ENCODE measurements around the gene MRTFA.
"Not testable (repeated sequence)": the region's sequence is repeated elsewhere in the genome, so short reads cannot be mapped to it uniquely, and the experiment has no call there.

Gene MRTFA

DNA sequence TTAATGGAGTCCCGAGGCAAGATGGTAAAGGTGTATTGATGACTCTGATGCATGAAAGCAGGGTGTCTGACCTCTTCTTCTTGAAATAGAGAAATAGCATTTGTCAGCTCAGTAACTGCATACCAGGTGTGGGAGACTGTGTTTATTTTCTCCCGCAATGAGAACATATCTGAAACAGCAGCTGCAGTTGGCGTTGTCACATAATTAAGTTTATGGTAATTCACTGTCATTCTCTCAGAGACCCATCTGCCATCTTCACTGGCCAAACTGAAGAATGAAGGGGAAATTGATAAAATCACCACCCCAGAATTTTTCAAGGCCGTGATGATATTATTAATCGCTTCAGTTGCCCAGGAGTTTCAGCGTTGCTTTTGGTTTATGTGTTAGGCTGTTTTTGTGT, 22.6 kb upstream of the MRTFA start:
- H3K9me3 ChIP-seq = no peaks in the 10 kb centered on the region
- H3K4me3 ChIP-seq = no peak overlapping the region
- no peak overlapping the region for H3K27ac ChIP-seq
- peaks cover 21% of the 10 kb centered on the region for H3K4me1 ChIP-seq
- H3K9ac ChIP-seq = no peak overlapping the region
- H4K20me1 ChIP-seq = no peaks in the 10 kb centered on the region
- H3K4me2 ChIP-seq = no peak overlapping the region
- no peaks in the 10 kb centered on the region for H3K27me3 ChIP-seq
- no peak for TF ChIP-seq Cebpa-rat (IDR thresholded peaks at IDR 0.05)
- H3K36me3 ChIP-seq = no peaks in the 10 kb centered on the region

DNA sequence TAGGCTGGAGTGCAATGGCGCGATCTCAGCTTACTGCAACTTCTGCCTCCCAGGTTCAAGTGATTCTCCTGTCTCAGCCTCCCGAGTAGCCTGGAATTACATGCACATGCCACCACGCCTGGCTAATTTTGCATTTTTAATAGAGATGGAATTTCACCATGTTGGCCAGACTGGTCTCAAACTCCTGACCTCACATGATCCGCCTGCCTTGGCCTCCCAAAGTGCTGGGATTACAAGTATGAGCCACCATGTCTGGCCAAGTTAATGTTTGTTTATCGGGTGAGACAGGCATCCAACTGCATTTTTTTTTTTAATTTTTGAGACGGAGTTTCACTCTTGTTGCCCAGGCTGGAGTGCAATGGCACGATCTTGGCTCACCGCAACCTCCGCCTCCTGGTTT, 20.1 kb upstream of the MRTFA start:
- peaks cover 30% of the 10 kb centered on the region for H3K4me1 ChIP-seq
- not testable (repeated sequence) for H3K9ac ChIP-seq, H4K20me1 ChIP-seq, H3K27ac ChIP-seq, H3K27me3 ChIP-seq, H3K4me3 ChIP-seq, H3K4me2 ChIP-seq, H3K9me3 ChIP-seq, H3K36me3 ChIP-seq

DNA sequence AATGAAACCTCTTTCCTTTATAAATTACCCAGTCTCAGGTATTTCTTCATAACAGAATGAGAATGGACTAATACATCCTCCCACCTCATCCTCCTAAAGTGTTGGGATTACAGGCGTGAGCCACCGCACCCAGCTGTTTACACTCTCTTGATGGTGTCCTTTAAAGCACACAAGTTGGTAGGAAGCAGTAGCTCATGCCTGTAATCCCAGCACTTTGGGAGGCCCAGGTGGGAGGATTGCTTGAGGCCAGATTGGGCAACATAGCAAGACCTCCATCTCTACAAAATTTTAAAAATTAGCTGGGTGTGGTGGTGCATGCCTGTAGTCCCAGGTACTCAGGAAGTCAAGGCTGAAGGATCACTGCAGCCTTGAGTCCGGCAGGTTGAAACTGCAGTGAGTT, 19.4 kb upstream of the MRTFA start:
- H3K27ac ChIP-seq, H3K27me3 ChIP-seq, H3K9ac ChIP-seq, H4K20me1 ChIP-seq, H3K36me3 ChIP-seq, H3K4me2 ChIP-seq, H3K4me3 ChIP-seq, H3K9me3 ChIP-seq: not testable (repeated sequence)
- peaks cover 22% of the 10 kb centered on the region for H3K4me1 ChIP-seq

DNA sequence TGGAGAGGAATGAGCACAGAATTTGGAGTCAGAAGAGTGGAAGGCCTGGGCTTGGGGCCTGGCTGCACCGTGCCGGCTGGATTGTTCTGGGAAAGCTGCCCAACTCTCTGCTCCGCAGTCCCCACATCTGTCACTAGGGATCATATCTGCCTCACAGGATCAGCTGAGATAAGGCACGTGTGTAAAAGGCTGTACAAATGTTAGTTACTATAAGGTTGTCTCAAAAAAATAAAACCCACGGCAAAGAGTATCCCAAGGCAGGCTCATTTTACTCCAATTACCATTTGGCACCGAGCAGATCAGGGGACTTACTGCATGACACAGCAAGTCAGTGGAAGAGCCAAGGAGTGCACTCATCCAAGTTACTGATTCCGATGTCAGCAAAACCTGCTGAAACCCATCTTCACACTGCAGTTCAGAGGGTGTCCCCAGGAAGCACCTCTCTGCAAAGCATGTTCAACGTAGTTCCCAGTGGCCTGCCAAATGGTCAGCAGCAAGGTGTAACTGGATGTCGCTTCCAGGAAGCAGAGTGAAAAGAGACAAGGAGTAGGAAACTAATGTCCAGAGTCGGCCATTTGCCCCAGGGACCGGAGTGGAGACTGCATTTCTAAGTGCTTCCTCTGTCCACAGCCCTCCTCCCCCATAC, 18.1 kb upstream of the MRTFA start:
- peak overlapping the region; percentile 12; the same call in 1 of the 2 replicates for H3K9ac ChIP-seq
- H3K4me2 ChIP-seq = peak overlapping the region; percentile 56
- H4K20me1 ChIP-seq = no peaks in the 10 kb centered on the region
- no peaks in the 10 kb centered on the region for H3K9me3 ChIP-seq
- no peaks in the 10 kb centered on the region for H3K27me3 ChIP-seq
- no peaks in the 10 kb centered on the region for H3K36me3 ChIP-seq
- H3K4me1 ChIP-seq = peaks cover 19% of the 10 kb centered on the region
- no peak for TF ChIP-seq Cebpa-rat (IDR thresholded peaks at IDR 0.05)
- H3K27ac ChIP-seq = peak overlapping the region; percentile 53
- no peak overlapping the region for H3K4me3 ChIP-seq

DNA sequence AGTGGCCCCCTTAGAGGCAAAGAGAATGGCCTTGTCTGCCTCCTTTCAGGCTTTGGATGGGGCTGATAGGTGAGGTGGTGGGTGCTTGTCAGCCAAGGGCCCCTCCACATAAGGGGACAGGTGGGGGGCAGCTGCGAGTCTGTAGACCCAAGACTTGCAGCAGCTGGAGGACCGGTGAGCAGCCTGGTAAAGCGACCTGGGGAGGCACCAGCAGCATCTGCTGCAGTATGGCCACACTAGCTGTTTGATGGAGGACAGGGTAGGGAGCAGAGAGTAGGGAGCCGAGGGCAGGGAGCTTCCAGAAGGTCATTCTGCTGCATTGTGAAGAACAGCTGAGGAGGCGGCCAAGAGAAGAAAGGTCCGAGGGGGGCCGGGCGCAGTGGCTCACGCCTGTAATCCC, 16.8 kb upstream of the MRTFA start:
- Histone ChIP-seq H3K9me3 (no peaks in the 10 kb centered on the region), H3K9ac (no peak overlapping the region), H3K4me1 (peaks cover 19% of the 10 kb centered on the region), H3K27ac (no peak overlapping the region), H3K4me2 (no peak overlapping the region), H4K20me1 (no peaks in the 10 kb centered on the region), H3K4me3 (no peak overlapping the region), H3K27me3 (no peaks in the 10 kb centered on the region), H3K36me3 (no peaks in the 10 kb centered on the region)
- no peak for TF ChIP-seq Cebpa-rat (IDR thresholded peaks at IDR 0.05)

DNA sequence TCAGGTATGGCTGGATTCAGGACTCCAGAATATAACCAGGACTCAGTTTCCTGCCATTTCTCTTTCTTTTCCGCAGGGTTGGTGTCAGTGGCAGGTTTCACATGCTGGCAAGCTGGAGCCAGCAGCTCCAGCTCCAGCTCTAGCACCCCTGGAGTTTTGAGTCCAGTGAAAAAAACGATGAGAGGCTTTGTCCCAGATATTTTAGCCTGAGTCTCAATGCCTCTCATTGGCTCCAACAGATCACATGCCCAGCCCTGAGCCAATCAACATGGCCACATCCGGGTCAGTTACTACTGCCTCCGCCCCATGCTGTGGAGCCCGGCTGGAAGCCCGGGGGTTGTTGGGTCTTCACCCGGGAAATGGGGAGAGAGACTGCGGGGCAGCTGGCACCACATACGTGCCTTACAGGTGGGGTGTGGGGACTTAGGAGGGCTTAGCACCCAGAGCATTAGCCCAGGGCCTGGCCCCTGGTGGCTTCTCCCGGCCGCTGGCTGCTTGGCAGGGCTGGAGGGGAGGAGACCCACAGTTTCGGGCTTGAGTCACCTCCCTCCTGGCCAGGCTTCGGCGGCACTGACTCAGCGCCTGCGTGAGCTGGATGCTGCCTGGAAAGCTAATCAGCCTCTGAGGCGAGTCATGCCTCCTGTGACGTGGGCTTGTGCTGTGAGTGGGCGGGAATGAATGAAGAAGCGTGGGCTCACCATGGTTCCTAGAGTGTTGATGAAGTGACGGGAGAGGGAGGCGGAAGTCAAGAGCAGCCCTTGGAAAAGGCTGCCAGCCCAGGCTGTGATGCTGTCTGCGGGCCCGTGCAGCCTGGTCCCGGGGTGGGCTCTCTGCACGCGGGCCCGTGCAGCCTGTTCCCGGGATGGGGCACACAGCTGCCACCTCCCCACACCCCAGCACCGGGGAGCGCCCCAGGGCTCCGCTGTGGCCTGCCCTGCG, 15.3 kb upstream of the MRTFA start:
- no peak overlapping the region for H3K27ac ChIP-seq
- TF ChIP-seq Cebpa-rat (IDR thresholded peaks at IDR 0.05) = no peak
- no peak overlapping the region for H3K4me2 ChIP-seq
- H3K4me1 ChIP-seq = peaks cover 30% of the 10 kb centered on the region
- no peak overlapping the region for H3K4me3 ChIP-seq
- no peak overlapping the region for H3K9ac ChIP-seq
- H4K20me1 ChIP-seq = no peaks in the 10 kb centered on the region
- H3K9me3 ChIP-seq = no peaks in the 10 kb centered on the region
- H3K36me3 ChIP-seq = no peaks in the 10 kb centered on the region
- H3K27me3 ChIP-seq = no peaks in the 10 kb centered on the region

DNA sequence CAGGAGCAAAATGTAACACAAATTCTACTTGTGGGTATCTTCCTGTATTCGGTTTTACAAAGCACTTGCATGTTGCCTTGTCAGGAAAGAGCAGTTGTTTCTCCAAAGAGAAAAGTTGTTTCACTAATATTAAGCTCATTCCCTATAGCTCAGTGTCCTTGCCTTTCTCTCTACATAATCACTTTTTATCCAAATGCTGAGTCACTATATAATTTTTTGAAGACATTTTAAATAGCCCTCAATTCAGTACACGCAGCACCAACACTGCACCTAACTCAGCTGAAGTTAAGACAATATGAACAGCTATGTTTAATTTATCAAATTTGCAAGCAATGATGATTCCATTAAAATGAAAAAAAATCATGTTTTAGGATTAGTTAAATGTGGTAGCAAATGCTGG, 14.5 kb upstream of the MRTFA start:
- Histone ChIP-seq H3K9ac (no peak overlapping the region), H4K20me1 (no peaks in the 10 kb centered on the region), H3K4me1 (peaks cover 36% of the 10 kb centered on the region), H3K36me3 (no peaks in the 10 kb centered on the region), H3K27me3 (no peaks in the 10 kb centered on the region), H3K9me3 (no peaks in the 10 kb centered on the region), H3K4me2 (no peak overlapping the region), H3K4me3 (no peak overlapping the region), H3K27ac (no peak overlapping the region)
- TF ChIP-seq Cebpa-rat (IDR thresholded peaks at IDR 0.05) = no peak

DNA sequence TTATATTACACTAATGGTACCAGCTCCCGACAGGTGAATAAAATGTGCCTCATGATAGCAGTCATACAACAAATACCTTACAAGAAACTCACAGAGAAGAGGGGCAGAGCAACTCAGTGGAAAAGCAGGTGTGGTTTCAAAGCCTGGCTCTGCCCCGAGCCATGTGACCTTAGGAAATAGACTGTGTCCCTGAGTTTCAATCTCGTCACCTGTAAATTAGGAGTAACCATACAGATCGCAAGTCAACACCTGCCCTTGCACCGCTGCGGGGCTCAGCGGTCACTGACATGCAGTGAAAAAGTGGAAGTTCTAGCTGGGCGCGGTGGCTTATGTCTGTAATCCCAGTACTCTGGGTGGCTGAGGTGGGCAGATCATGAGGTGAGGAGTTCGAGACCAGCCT, 11.9 kb upstream of the MRTFA start:
- Histone ChIP-seq H3K27ac (no peak overlapping the region), H3K4me2 (no peak overlapping the region), H3K4me1 (peaks cover 19% of the 10 kb centered on the region), H3K27me3 (no peaks in the 10 kb centered on the region), H3K36me3 (no peaks in the 10 kb centered on the region), H3K9me3 (no peaks in the 10 kb centered on the region), H3K9ac (no peak overlapping the region), H3K4me3 (no peak overlapping the region), H4K20me1 (no peaks in the 10 kb centered on the region)
- TF ChIP-seq Cebpa-rat (IDR thresholded peaks at IDR 0.05) = no peak

DNA sequence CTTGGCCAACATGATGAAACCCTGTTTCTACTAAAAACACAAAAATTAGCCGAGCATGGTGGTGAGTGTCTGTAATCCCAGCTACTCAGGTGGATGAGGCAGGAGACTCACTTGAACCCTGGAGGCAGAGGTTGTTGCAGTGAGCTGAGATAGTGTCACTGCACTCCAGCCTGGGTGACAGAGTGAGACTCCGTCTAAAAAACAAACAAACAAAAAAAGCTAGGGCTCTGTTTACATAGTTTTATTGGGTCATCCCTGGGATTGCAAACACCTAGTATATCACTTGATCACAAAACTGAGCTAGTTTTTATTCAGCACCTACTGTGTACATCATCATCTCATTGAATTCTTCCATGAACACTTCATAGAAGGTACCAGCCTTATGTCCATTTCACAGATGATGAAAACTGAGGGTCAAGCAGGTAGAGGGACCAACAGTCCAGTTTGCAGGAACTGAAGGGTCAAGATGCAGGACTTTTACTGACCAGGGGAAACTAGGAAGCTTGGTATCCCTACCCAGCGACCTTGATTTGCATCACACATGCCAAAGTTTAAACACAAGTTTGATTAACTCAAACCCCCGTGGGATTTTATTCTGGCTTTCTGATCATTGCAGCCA, 9.2 kb upstream of the MRTFA start:
- no peaks in the 10 kb centered on the region for H3K27me3 ChIP-seq
- H3K27ac ChIP-seq = no peak overlapping the region
- no peaks in the 10 kb centered on the region for H3K9me3 ChIP-seq
- H3K4me2 ChIP-seq = no peak overlapping the region
- H3K4me3 ChIP-seq = no peak overlapping the region
- TF ChIP-seq Cebpa-rat (IDR thresholded peaks at IDR 0.05) = no peak
- peaks cover 17% of the 10 kb centered on the region for H3K4me1 ChIP-seq
- no peak overlapping the region for H3K9ac ChIP-seq
- H3K36me3 ChIP-seq = no peaks in the 10 kb centered on the region
- H4K20me1 ChIP-seq = no peaks in the 10 kb centered on the region

DNA sequence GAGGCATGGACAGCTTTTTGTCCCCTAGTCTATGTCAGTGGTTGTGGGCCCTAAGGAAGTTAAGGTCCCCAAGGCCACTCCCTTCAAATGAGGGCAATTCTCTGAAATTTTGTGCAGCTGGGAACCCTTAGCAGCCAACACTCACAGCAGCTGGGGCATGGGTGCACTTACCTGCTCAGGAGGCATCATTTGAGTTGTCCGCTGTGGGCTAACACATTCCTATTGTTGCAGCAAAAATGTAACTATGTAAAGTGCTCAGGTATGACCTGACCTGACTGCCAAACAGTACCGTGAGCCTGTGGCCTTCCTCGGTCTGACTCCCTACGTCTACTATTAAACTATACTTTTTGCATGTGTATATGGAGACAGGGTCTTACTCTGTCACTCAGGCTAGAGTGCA, 5.8 kb upstream of the MRTFA start:
- Histone ChIP-seq H3K4me3 (no peak overlapping the region), H3K27ac (no peak overlapping the region), H3K4me2 (no peak overlapping the region), H3K9ac (no peak overlapping the region), H3K36me3 (no peaks in the 10 kb centered on the region), H3K4me1 (peaks cover 18% of the 10 kb centered on the region), H3K9me3 (no peaks in the 10 kb centered on the region), H3K27me3 (no peaks in the 10 kb centered on the region), H4K20me1 (no peaks in the 10 kb centered on the region)
- no peak for TF ChIP-seq Cebpa-rat (IDR thresholded peaks at IDR 0.05)
